NCI-H146 treated with DMSO at 0.1 percent for 48 hours (cell line): Measurements from ENCODE around the gene ZNF761.
"Not testable (repeated sequence)": the region's sequence is repeated elsewhere in the genome, so short reads cannot be mapped to it uniquely, and the experiment has no call there.

Experiments used
- DNase-seq: peaks from one replicate; lab custom pipeline; 2025; ENCODE audit not compliant: unreplicated experiment; lab: John Stamatoyannopoulos, UW

ZNF761 gene

DNA sequence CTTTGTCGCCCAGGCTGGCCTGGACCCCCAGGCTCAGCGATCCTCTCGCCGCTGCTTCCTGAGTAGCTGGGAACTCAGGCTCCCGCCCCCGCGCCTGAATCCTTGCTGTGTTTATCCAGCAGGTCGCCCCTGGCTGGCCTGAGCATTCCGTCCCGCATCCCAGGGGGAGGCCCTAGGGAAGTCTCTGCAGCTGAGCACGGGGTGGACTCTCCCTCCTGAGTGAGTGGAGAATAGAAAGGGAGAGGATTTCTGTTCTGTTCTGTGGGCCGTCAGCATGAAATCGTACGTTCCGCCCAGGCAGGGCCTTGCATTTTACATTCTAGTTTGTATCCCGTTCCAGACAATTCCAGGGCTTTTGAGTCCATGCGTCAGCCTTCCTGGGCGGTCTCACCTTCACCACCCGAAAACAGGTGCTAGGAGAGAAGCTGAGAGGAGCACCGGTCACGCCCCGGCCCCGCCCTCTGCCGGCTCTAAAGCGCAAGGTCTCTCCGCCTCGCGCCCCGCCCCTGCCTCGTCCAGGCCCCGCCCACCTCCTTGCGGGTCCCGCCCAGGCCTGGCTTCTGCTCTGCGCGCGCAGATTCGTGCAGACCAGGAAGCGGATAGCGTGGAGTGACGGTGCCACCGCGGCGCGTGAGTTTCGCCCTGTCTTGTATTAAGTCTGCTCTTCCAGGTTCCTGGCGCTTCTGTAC, at the start of gene ZNF761:
Gene ZNF761, plus strand, starts transcription at position 586 of the 689 bp plus-strand sequence. CDS start 15,285 bp downstream, outside the sequence.
- peak; percentile 96 for DNase-seq

DNA sequence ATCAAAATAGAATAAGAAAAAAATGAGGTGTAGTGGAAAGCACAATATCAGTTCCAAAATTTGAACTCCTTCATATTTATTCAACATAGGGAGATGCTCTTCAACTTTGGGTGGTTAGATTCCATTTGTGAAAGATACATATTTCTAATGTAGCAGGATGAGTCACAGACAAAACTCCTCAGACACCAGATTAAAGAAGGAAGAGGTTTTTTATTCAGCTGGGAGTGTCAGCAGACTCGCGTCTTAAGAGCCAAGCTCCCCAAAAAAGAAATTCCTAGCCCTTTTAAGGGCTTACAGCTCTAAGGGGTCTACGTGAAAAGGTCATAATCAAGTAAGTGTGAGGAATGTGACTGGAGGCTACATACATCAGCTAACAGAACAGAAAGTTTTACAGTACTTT, 43.6 kb upstream of the ZNF761 start:
- no peak for DNase-seq

DNA sequence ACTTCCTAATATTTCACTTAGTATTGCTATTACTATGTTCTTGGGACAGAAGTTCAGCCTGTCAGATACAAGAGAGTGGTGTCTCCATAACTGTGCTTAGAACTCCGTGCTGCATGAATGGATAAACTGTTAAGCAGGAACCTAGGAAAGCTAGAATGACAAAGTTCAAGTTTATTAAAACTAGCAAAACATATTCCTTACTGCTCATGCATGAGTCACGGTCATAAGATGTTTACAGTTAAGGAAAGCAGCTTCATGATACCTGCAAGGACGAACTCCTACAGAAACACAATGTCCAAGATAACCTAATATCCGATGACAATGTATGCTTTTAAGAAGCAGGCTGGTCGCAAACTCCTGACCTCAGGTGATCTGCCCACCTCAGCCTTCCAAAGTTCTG, 42.9 kb upstream of the ZNF761 start:
- no peak for DNase-seq

DNA sequence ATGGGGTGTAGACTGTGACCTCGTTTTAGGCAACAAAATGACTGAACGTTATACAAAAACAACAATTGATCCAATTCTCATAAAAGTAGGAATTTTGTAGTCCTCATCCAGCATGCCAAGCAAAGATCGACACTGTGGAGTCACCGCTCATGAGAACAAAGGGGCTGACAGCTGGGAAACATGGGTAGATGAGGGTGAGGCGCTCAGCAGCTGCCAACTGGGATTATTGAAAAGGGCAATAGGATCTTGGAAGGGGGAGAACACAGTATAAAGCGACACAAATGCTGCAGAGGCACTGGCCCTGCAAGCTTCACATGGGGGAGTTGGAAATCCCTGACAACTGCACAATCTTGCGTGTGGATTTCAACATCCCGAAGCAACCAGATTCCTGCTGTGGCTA, 42.2 kb upstream of the ZNF761 start:
- DNase-seq = peak; percentile 40

DNA sequence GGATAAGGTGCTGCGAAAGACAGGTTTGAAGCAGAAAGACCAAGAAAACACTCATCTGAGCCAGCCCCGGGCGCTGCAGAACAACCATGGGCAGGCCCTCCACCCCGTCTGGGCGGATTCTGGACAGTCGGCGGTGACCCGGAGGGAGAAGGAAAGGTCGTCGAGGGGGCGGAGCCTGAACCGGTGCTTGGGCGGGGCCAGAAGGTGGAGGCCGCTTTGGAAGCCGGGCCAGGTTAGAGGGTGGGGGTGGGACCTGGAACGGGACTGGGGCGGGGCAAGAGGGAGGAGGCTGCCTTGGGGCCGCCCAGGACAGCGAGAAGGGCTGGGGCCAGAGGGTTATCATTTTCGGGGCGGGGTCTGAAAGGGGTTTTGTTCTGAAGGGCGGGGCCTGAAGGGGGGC, 41.8 kb upstream of the ZNF761 start:
- DNase-seq = peak; percentile 69

DNA sequence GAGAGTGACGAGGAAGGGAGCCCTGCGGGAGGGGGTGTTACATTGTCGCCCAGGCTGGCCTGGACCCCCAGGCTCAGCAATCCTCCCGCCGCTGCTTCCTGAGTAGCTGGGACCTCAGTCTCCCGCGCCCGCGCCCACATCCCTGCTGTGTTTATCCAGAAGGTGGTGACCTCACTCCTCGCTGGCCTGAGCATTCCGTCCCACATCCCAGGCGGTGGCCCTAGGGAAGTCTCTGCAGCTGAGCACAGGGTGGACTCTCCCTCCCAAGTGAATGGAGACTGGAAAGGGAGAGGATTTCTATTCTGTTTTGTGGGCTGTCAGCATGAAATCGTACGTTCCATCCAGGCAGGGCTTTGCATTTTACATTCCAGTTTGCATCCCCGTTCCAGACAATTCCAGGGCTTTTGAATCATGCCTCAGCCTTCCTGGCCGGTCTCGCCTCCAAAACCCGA, 37.2 kb upstream of the ZNF761 start:
- DNase-seq = peak; percentile 63

- peak; percentile 80 for DNase-seq
These were observed 36.6 kb upstream of the ZNF761 start, which contains the start of gene ZNF765 for GRCh38 chr19:53394974-53395839. ZNF765 (plus strand) TSS chr19:53395149; CDS start chr19:53398016, 2,867 bp downstream.

- not testable (repeated sequence) for DNase-seq
These were observed 35.8 kb upstream of the ZNF761 start for GRCh38 chr19:53395840-53396524.

DNA sequence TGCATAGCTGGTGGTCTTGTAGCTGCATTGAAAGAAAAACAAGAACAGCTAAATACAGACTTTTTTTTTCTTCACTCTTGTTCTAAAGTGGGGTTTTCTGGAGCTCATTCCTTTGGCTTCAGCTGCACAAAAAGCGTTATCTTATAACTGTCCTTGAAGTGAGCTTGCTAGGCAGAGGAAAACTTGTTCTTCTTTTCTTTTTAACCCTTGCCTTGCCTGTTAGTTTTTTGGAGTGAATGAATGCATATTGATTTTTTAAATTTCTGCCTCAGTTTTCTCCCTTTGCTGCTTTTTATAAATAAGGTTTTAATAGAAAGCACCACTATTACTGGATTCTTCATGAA, 35.3 kb upstream of the ZNF761 start:
- no peak for DNase-seq

- DNase-seq = not testable (repeated sequence)
These were observed 33.9 kb upstream of the ZNF761 start for GRCh38 chr19:53397918-53398317.

DNA sequence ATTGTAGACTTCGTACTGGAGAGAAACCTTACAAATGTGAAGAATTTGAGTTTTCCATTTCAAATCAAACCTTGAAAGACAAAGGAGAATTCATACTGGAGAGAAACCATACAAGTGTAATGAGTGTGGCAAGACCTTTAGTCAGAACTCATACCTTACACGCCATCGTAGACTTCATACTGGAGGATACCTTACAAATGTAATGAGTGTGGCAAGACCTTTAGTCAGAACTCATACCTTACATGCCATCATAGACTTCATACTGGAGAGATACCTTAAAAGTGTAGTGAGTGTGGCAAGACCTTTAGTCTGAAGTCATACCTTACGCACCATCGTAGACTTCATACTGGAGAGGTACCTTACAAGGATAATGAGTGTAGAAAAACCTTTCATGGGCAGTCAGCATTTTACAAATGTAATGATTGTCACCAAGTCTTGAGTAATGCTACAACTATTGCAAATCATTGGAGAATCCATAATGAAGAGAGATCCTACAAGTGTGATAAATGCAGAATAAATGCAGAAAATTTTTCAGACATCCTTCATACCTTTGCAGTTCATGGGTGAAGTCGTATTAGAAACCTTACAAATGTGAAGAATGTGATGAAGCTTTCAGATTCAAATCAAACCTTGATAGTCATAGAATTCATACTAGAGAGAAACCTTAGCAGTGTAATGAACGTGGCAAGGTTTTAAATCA, 22.1 kb upstream of the ZNF761 start:
- no peak for DNase-seq

GRCh38 chr19:53420520-53421315, 11.1 kb upstream of the ZNF761 start:
- not testable (repeated sequence) for DNase-seq

- peak; percentile 57 for DNase-seq
These were observed 9.2 kb upstream of the ZNF761 start for GRCh38 chr19:53422551-53422950.

DNA sequence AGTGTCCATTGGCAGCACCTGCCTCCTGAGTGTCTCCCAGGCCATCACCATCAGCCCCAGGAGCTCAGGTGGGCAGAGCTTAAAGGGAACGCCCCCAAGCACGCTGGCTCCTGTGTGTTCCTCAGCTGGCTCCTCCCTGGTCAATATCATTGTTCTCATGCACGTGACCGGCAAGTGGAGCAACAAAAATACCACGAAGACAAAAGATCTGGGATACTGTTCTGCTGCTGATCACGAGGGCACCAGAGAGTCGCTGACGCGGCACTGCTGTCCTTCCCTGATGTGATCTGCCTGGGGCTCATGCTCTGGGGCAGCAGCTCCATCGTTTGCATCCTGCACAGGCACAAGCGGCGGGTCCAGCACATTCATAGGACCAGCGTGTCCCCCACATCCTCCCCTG, 8.7 kb upstream of the ZNF761 start:
- DNase-seq = peak; percentile 70

- DNase-seq = peak; percentile 30
These were observed 8.1 kb upstream of the ZNF761 start for GRCh38 chr19:53423680-53424079.

- peak; percentile 79 for DNase-seq
These were observed 6.7 kb upstream of the ZNF761 start for GRCh38 chr19:53424968-53425597.

DNA sequence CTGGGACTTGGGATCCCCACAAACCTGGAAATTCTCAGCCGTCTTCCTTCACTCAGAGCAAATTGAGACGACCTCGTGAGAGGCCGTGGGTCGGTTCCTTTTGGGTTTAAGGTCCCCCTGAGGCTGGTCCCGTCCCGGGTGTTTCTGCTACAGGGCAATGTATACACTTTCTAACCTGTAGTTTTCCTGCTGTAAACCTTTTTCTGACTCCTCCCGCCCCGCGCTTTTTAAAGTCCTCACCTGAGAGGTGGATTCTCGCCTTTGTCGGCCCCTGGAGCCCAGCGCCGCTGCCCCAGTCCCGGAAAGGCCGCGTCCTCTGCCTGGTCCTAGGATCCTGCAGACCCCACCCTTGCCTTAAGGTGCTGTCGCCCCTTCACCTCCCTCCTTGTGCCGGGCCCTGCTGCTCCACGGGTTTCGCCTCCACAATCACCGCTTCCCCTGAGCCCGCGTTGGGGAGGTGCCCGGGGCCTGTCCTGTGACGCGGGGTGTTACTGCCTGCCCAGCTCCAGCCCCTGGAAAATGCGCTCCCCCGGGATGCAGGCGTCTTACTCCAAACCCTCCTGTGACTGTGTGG, 391 bp downstream of the ZNF761 start:
- peak; percentile 39 for DNase-seq

DNA sequence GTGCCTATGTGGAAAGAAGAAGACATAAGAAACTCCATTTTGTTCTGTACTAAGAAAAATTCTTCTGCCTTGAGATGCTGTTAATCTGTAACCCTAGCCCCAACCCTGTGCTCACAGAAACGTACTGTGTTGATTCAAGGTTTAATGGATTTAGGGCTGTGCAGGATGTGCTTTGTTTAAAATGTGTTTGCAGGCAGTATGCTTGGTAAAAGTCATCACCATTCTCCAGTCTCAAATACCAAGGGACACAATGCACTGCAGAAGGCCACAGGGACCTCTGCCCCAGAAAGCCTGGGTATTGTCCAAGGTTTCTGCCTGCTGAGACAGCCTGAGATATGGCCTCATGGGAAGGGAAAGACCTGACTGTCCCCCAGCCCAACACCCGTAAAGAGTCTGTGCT, 12.0 kb downstream of the ZNF761 start:
- DNase-seq = not testable (repeated sequence)

DNA sequence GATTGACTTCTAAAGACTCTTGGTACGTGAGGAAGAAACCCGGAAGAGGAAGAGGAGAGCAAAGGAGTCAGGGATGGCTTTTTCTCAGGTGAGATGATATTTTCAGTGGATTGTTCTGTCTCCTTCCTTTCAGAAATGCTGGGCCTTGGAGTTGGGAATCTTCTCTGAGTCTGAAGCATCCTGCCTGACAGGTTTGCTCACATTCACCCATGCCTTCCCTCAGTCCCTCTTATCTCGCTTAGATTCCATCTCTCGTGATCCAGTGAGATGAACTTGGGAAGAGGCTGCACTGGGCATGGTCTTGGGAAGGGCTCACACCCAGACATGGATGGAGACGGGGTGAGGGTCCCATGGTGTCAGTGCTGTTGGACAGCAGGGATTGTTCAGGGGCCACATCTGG, 15.4 kb downstream of the ZNF761 start:
- not testable (repeated sequence) for DNase-seq
